Lower leg skin (tissue), 4 donors: ENCODE measurements around the gene FAM174B. TPM values are rescaled to one million over a fixed set of nuclear protein-coding genes. Genes with fewer than 3 reads are reported as not detected.
A peak's percentile ranks its signal among the peaks of the same experiment; 100 is the strongest.

Source experiments
- DNase-seq, 2 donors: peaks; one replicate each; pipeline ENCODE4 v3.0.0-alpha.2; 2019; ENCODE audit warnings: low spot score in 2 of 2
- H3K4me3 ChIP-seq: fragments of 200-600 bp; sonication (generic); 2 replicates; pipeline ENCODE4 v1.5.1; 2017; ENCODE audit warnings: mild to moderate bottlenecking, low read depth; ENCODE audit not compliant: poor library complexity, severe bottlenecking
- CTCF ChIP-seq, 3 donors: fragments of 450-650 bp; IDR thresholded peaks; one replicate each; pipeline ENCODE4 v1.5.1; 2016; ENCODE audit warnings: antibody characterized with exemption in 3 of 3, mild to moderate bottlenecking in 3 of 3, moderate library complexity in 2 of 3
- POLR2A ChIP-seq, 2 donors: fragments of 450-650 bp; IDR thresholded peaks; one replicate each; pipeline ENCODE4 v1.6.1; 2016 to 2017; ENCODE audit warnings: antibody characterized with exemption in 2 of 2, mild to moderate bottlenecking in 1 of 2, moderate library complexity in 1 of 2
- WGBS, 2 donors: methylation state at CpG; one replicate each; pipeline ENCODE4 v1.1.5; 2018; 5-methylcytosine and 5-hydroxymethylcytosine counted together
- intact Hi-C: fragments of 100-400 bp; cut with DNase I; formaldehyde crosslinking; loops from one replicate; pipeline ENCODE4 v1.15.0; 2023; ENCODE audit warnings: low total_unique reads
- total RNA-seq, 4 donors: library from RNA; depleted of rRNA; stranded (reverse); fragments of >200 nt; gene quantifications; one replicate each; pipeline ENCODE4 v1.1.0, GENCODE V29; 2016

FAM174B gene
- total RNA-seq: 10 to 100 TPM in 3 of 4 donors, 1 to 10 TPM in 1; 9.9 to 33.4 (median 18.3) TPM

- DNase-seq: peak in 1 of 2 donors; percentile 83
- TF ChIP-seq POLR2A (IDR thresholded peaks at IDR 0.05) (no peak), CTCF (IDR thresholded peaks at IDR 0.05) (no peak)
- WGBS, 2 donors: 1% methylated on average over 21 to 72 of the region's 100 CpGs
- peak within 1 kb of the TSS; percentile 21 for H3K4me3 ChIP-seq
- intact Hi-C loops: no loop called here
Observed at GRCh38 chr15:92655178-92655995, at the start of gene FAM174B. TSS of gene FAM174B (minus strand) at chr15:92655775.

GRCh38 chr15:92696096-92696495, 40.5 kb upstream of the FAM174B start:
- 47 to 60% methylated on average over 5 of the region's 5 CpGs for WGBS, 2 donors
- intact Hi-C loops: no loop called here
- no peak overlapping the region for H3K4me3 ChIP-seq
- TF ChIP-seq CTCF (IDR thresholded peaks at IDR 0.05): no peak
- TF ChIP-seq POLR2A (IDR thresholded peaks at IDR 0.05): no peak
- no peak for DNase-seq

GRCh38 chr15:92693691-92694331, 38.2 kb upstream of the FAM174B start:
- intact Hi-C loops: no loop called here

GRCh38 chr15:92690395-92690794, 34.8 kb upstream of the FAM174B start:
- TF ChIP-seq POLR2A (IDR thresholded peaks at IDR 0.05) (no peak), CTCF (IDR thresholded peaks at IDR 0.05) (no peak)
- intact Hi-C loops: no loop called here
- DNase-seq: no peak
- WGBS, 2 donors: 93 to 96% methylated on average over 3 of the region's 3 CpGs
- H3K4me3 ChIP-seq: no peak overlapping the region

More at GRCh38 chr15:92693691-92694331, 38.2 kb upstream of the FAM174B start:
- no peak overlapping the region for H3K4me3 ChIP-seq
- 69 to 74% methylated on average over 5 of the region's 5 CpGs for WGBS, 2 donors
- TF ChIP-seq POLR2A (IDR thresholded peaks at IDR 0.05) (no peak), CTCF (IDR thresholded peaks at IDR 0.05) (no peak)
- DNase-seq: no peak

- intact Hi-C loops: no loop called here
- WGBS, 2 donors: 89 to 100% methylated on average over 1 of the region's 1 CpG
- TF ChIP-seq CTCF (IDR thresholded peaks at IDR 0.05) (no peak), POLR2A (IDR thresholded peaks at IDR 0.05) (no peak)
- no peak for DNase-seq
- no peak overlapping the region for H3K4me3 ChIP-seq
Observed at GRCh38 chr15:92687746-92688145, 32.2 kb upstream of the FAM174B start.
